A549 (cell line): ENCODE measurements around the gene SLC5A10. TPM values are rescaled to one million over a fixed set of nuclear protein-coding genes. Genes with fewer than 3 reads are reported as not detected.
"Not testable (repeated sequence)": the region's sequence is repeated elsewhere in the genome, so short reads cannot be mapped to it uniquely, and the experiment has no call there.

Experiments
- ATAC-seq, 2 experiments: fragments of 200-7000 bp in 1 of 2; fragments of >200 bp in 1 of 2; cut with Nextera tagmentation in 1 of 2; cut with Tn5 transposase in 1 of 2; 3 replicates each; pipeline versions ENCODE4 v1.8.0 to v1.9.1; 2018 to 2020; ENCODE audit warnings: mild to moderate bottlenecking in 1 of 2, moderate library complexity in 1 of 2
- CTCF ChIA-PET: fragments of 300-600 bp; sonication (Branson Sonifier 250); formaldehyde crosslinking; extraction: SDS; loops from one replicate; lab custom pipeline; 2021; ENCODE audit warnings: antibody characterized with exemption, inconsistent platforms; lab: Yijun Ruan, JAX
- POLR2A ChIA-PET: fragments of 350-600 bp; formaldehyde crosslinking; extraction: SDS; loops from one replicate; lab custom pipeline; 2021; ENCODE audit warnings: antibody characterized with exemption, inconsistent platforms; lab: Yijun Ruan, JAX
- DNase-seq, 2 experiments: peaks; one replicate each; pipeline versions ENCODE4 v3.0.0 to v3.0.0-alpha.2; 2011 to 2016; ENCODE audit warnings: low read depth in 1 of 2, low spot score in 1 of 2
- FAIRE-seq: peaks from 2 replicates; lab custom pipeline; 2011; peaks lifted over from hg19 to GRCh38; lab: Jason Lieb, UNC
- H3K27ac ChIP-seq, 2 experiments: fragments of >200 bp; sonication (Bioruptor Twin); formaldehyde crosslinking; 3 replicates each; pipeline ENCODE4 v1.5.1; 2016 to 2017
- H3K4me1 ChIP-seq: fragments of >200 bp; sonication (Bioruptor Twin); formaldehyde crosslinking; 3 replicates; pipeline ENCODE4 v1.6.1; 2016
- H3K4me2 ChIP-seq: fragments of >200 bp; sonication (Bioruptor Twin); formaldehyde crosslinking; 3 replicates; pipeline ENCODE4 v1.6.1; 2016
- H3K4me3 ChIP-seq: fragments of >200 bp; sonication (Bioruptor Twin); formaldehyde crosslinking; 3 replicates; pipeline ENCODE4 v1.5.1; 2016
- H3K9me3 ChIP-seq: fragments of >200 bp; sonication (Bioruptor Twin); formaldehyde crosslinking; 3 replicates; pipeline ENCODE4 v1.6.1; 2016
- ATOH8 ChIP-seq: fragments of 250-450 bp; sonication (Bioruptor Pico); IDR thresholded peaks from 2 replicates; pipeline ENCODE4 v1.5.0; 2020; ENCODE audit warnings: low read depth, mild to moderate bottlenecking, moderate library complexity
- BCL3 ChIP-seq: fragments of >200 bp; sonication (Bioruptor Twin); formaldehyde crosslinking; IDR thresholded peaks from 3 replicates; pipeline ENCODE4 v1.6.1; 2016
- FOSB ChIP-seq: fragments of 250-450 bp; sonication (Bioruptor Pico); IDR thresholded peaks from 2 replicates; pipeline ENCODE4 v1.5.0; 2020; ENCODE audit warnings: mild to moderate bottlenecking, moderate library complexity
- FOSL2 ChIP-seq, 2 experiments: fragments of 450-650 bp in 1 of 2; fragments of >200 bp in 1 of 2; sonication (Bioruptor Twin) in 1 of 2; formaldehyde crosslinking; IDR thresholded peaks; 2 replicates each; pipeline versions ENCODE4 v1.5.0 to v1.6.1; 2016 to 2020; ENCODE audit warnings: mild to moderate bottlenecking in 1 of 2, moderate library complexity in 1 of 2
- GATA3 ChIP-seq: IDR thresholded peaks from 2 replicates; pipeline ENCODE4 v1.6.1; 2012; ENCODE audit warnings: borderline replicate concordance
- HOXA7 ChIP-seq: fragments of 250-450 bp; sonication (Bioruptor Pico); IDR thresholded peaks from 2 replicates; pipeline ENCODE4 v1.5.0; 2020; ENCODE audit warnings: mild to moderate bottlenecking, moderate library complexity
- HOXB5 ChIP-seq: fragments of 250-450 bp; sonication (Bioruptor Pico); IDR thresholded peaks from 2 replicates; pipeline ENCODE4 v1.5.0; 2020; ENCODE audit warnings: mild to moderate bottlenecking, moderate library complexity
- JUN ChIP-seq, 2 experiments: fragments of >200 bp; sonication (Bioruptor Twin); formaldehyde crosslinking; IDR thresholded peaks; 2 replicates in 1 of 2; 3 replicates in 1 of 2; pipeline ENCODE4 v1.6.1; 2016 to 2017
- MAX ChIP-seq: IDR thresholded peaks from 2 replicates; pipeline ENCODE4 v1.6.1; 2012
- PBX3 ChIP-seq: IDR thresholded peaks from 2 replicates; pipeline ENCODE4 v1.6.1; 2012
- POLR2A ChIP-seq: IDR thresholded peaks from 2 replicates; pipeline ENCODE4 v1.6.1; 2012; ENCODE audit warnings: mild to moderate bottlenecking, low read length
- RARB ChIP-seq: fragments of 250-450 bp; sonication (Bioruptor Pico); IDR thresholded peaks from 2 replicates; pipeline ENCODE4 v1.8.0; 2021; ENCODE audit warnings: mild to moderate bottlenecking, moderate library complexity
- REST ChIP-seq: fragments of 200-600 bp; sonication (generic); IDR thresholded peaks from 2 replicates; pipeline ENCODE4 v1.6.1; 2016; ENCODE audit warnings: antibody characterized with exemption, mild to moderate bottlenecking, moderate library complexity
- TFCP2L1 ChIP-seq: fragments of 250-450 bp; sonication (Bioruptor Pico); IDR thresholded peaks from 2 replicates; pipeline ENCODE4 v1.5.0; 2021; ENCODE audit warnings: mild to moderate bottlenecking
- TP53 ChIP-seq: fragments of 250-450 bp; sonication (Bioruptor Pico); IDR thresholded peaks from 2 replicates; pipeline ENCODE4 v1.5.0; 2021; ENCODE audit warnings: mild to moderate bottlenecking, moderate library complexity
- WGBS: methylation state at CpG from one replicate; pipeline ENCODE4 v1.1.6; 2017; ENCODE audit errors: missing lambda C conversion rate; 5-methylcytosine and 5-hydroxymethylcytosine counted together
- polyA plus RNA-seq, 4 experiments: library from polyadenylated mRNA; depleted of rRNA in 3 of 4; stranded (reverse); fragments of >200 nt; fragmentation: RNase III in 1 of 4; extraction: RNeasy Plus Mini Kit Qiagen cat#74134 plus additional on column Dnase treatment in 1 of 4; gene quantifications; 2 replicates in 3 of 4; 3 replicates in 1 of 4; pipeline ENCODE4 v1.2.3, GENCODE V29; 2011 to 2017

SLC5A10 gene
- polyA plus RNA-seq, 2 of the 4 experiments (the other 2 are of a cell fraction): 0.15 to 0.28 TPM

GRCh38 chr17:19055447-19055846, 103.5 kb downstream of the SLC5A10 start:
- CTCF ChIA-PET, H3K9me3 ChIP-seq, H3K4me2 ChIP-seq, H3K27ac ChIP-seq, H3K4me1 ChIP-seq, FAIRE-seq, DNase-seq, POLR2A ChIA-PET, H3K4me3 ChIP-seq: not testable (repeated sequence)
- WGBS: no CpG with 5 or more reads among the region's 12 CpGs
- ATAC-seq: peak; percentile 89 to 93

- H3K4me2 ChIP-seq, CTCF ChIA-PET, H3K27ac ChIP-seq, H3K4me3 ChIP-seq, H3K9me3 ChIP-seq, DNase-seq, FAIRE-seq, H3K4me1 ChIP-seq, POLR2A ChIA-PET: not testable (repeated sequence)
- peak; percentile 78 to 82 for ATAC-seq
- 0 out of 2 replicates have a peak, but pooled peaks have one; percentile 12 for TF ChIP-seq POLR2A
- WGBS: under 1% methylated on average over 24 of the region's 51 CpGs
These were observed 110.2 kb downstream of the SLC5A10 start for GRCh38 chr17:19062009-19062717.

- not testable (repeated sequence) for FAIRE-seq
- WGBS: no CpG with 5 or more reads among the region's 20 CpGs
These were observed 110.9 kb downstream of the SLC5A10 start for GRCh38 chr17:19062718-19063325.

GRCh38 chr17:19063326-19063956, 111.5 kb downstream of the SLC5A10 start:
- POLR2A ChIA-PET: interaction anchor here (0.6 kb wide), 1 partner anchor 103 kb away, joined by 3 read pairs; no protein-coding TSS in a partner anchor
- H3K4me2 ChIP-seq: peak overlapping the region; percentile 69; the same call in 2 of the 3 replicates
- H3K4me3 ChIP-seq; CTCF ChIA-PET; H3K9me3 ChIP-seq; FAIRE-seq; H3K4me1 ChIP-seq; DNase-seq; TF ChIP-seq FOSL2 (IDR thresholded peaks at IDR 0.05): not testable (repeated sequence)
- WGBS: 1% methylated on average over 34 of the region's 44 CpGs
- ATAC-seq: peak; percentile 51 to 85; a peak in 5 of 6 replicates
- H3K27ac ChIP-seq: peak overlapping the region; percentile 63 to 80; a peak in 5 of 6 replicates
- TF ChIP-seq ATOH8 (CRISPR knock-in tag) (peak; percentile 51; the same call in 1 of the 2 replicates), REST (peak; percentile 49; the same call in 1 of the 2 replicates), FOSL2 (CRISPR knock-in tag; IDR thresholded peaks at IDR 0.05) (peak; percentile 50), JUN (IDR thresholded peaks at IDR 0.05) (peak; percentile 69 to 70; a peak in 4 of 5 replicates), TP53 (CRISPR knock-in tag) (peak; percentile 83; the same call in 1 of the 2 replicates), FOSB (peak; percentile 99), BCL3 (peak; percentile 85), PBX3 (peak; percentile 73), POLR2A (peak; percentile 43), GATA3 (peak; percentile 22; the same call in 1 of the 2 replicates), MAX (peak; percentile 16; the same call in 1 of the 2 replicates), RARB (CRISPR knock-in tag) (peak; percentile 97), HOXB5 (CRISPR knock-in tag) (peak; percentile 53; the same call in 1 of the 2 replicates), HOXA7 (CRISPR knock-in tag) (peak; percentile 97; the same call in 1 of the 2 replicates), TFCP2L1 (CRISPR knock-in tag) (peak; percentile 98; the same call in 1 of the 2 replicates)

More at GRCh38 chr17:19062718-19063325, 110.9 kb downstream of the SLC5A10 start:
- CTCF ChIA-PET, DNase-seq, H3K4me1 ChIP-seq, POLR2A ChIA-PET, H3K4me3 ChIP-seq, H3K4me2 ChIP-seq, H3K27ac ChIP-seq, H3K9me3 ChIP-seq: not testable (repeated sequence)
- peak; percentile 93 to 96 for ATAC-seq

GRCh38 chr17:19064378-19064777, 112.4 kb downstream of the SLC5A10 start:
- H3K4me3 ChIP-seq: peak overlapping the region; percentile 31; the same call in 1 of the 3 replicates
- H3K4me1 ChIP-seq, CTCF ChIA-PET, FAIRE-seq, H3K9me3 ChIP-seq, ATAC-seq: not testable (repeated sequence)
- peak overlapping the region; percentile 71 to 84; a peak in 5 of 6 replicates for H3K27ac ChIP-seq
- WGBS: no CpG with 5 or more reads among the region's 17 CpGs
- peak overlapping the region; percentile 50; the same call in 1 of the 3 replicates for H3K4me2 ChIP-seq
- peak in 1 of 2 experiments; percentile 10 for DNase-seq
- POLR2A ChIA-PET: interaction anchor here (0.6 kb wide), 1 partner anchor 104 kb away, joined by 3 read pairs; no protein-coding TSS in a partner anchor
